Esophagus muscularis mucosa (tissue), 4 donors: ENCODE measurements around the gene NUSAP1.

Experiments used
- EP300 ChIP-seq: sonication (generic); formaldehyde crosslinking; IDR thresholded peaks from one replicate; pipeline ENCODE4 v1.6.1; 2017; ENCODE audit warnings: antibody characterized with exemption
- POLR2A ChIP-seq: fragments of 450-650 bp; IDR thresholded peaks from one replicate; pipeline ENCODE4 v1.6.1; 2017; ENCODE audit warnings: antibody characterized with exemption, moderate library complexity, mild to moderate bottlenecking, low read depth
- POLR2AphosphoS5 ChIP-seq, 2 donors: sonication (generic); formaldehyde crosslinking; IDR thresholded peaks; one replicate each; pipeline ENCODE4 v1.6.1; 2017; ENCODE audit warnings: antibody characterized with exemption in 2 of 2
- TF ChIP-seq, protein P1 (sequence below), 3 experiments: fragments of 200-600 bp in 2 of 3; fragments of 450-650 bp in 1 of 3; sonication (generic) in 2 of 3; IDR thresholded peaks; one replicate each; pipeline ENCODE4 v1.5.1; 2017 to 2019; ENCODE audit warnings: antibody characterized with exemption in 3 of 3, mild to moderate bottlenecking in 2 of 3, moderate library complexity in 1 of 3

GRCh38 chr15:41334293-41335120 lies 1.8 kb downstream of the NUSAP1 start:
- TF ChIP-seq, protein P1, sequence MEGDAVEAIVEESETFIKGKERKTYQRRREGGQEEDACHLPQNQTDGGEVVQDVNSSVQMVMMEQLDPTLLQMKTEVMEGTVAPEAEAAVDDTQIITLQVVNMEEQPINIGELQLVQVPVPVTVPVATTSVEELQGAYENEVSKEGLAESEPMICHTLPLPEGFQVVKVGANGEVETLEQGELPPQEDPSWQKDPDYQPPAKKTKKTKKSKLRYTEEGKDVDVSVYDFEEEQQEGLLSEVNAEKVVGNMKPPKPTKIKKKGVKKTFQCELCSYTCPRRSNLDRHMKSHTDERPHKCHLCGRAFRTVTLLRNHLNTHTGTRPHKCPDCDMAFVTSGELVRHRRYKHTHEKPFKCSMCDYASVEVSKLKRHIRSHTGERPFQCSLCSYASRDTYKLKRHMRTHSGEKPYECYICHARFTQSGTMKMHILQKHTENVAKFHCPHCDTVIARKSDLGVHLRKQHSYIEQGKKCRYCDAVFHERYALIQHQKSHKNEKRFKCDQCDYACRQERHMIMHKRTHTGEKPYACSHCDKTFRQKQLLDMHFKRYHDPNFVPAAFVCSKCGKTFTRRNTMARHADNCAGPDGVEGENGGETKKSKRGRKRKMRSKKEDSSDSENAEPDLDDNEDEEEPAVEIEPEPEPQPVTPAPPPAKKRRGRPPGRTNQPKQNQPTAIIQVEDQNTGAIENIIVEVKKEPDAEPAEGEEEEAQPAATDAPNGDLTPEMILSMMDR (IDR thresholded peaks at IDR 0.05), result no peak
- TF ChIP-seq POLR2A (no peak), EP300 (no peak), POLR2AphosphoS5 (IDR thresholded peaks at IDR 0.05) (no peak)
